Uterus (tissue), 2 donors: ENCODE results near the gene OAT.

Experiments
- POLR2A ChIP-seq, 2 donors: fragments of 450-650 bp; IDR thresholded peaks; one replicate each; pipeline ENCODE4 v1.6.1; 2016; ENCODE audit warnings: antibody characterized with exemption in 2 of 2, mild to moderate bottlenecking in 1 of 2, moderate library complexity in 1 of 2
- TF ChIP-seq, protein P1 (sequence below), 4 experiments: fragments of 200-600 bp in 2 of 4; fragments of 450-650 bp in 2 of 4; sonication (generic) in 2 of 4; IDR thresholded peaks; one replicate each; pipeline ENCODE4 v1.5.1; 2016 to 2019; ENCODE audit warnings: antibody characterized with exemption in 4 of 4, mild to moderate bottlenecking in 2 of 4, moderate library complexity in 1 of 4

DNA sequence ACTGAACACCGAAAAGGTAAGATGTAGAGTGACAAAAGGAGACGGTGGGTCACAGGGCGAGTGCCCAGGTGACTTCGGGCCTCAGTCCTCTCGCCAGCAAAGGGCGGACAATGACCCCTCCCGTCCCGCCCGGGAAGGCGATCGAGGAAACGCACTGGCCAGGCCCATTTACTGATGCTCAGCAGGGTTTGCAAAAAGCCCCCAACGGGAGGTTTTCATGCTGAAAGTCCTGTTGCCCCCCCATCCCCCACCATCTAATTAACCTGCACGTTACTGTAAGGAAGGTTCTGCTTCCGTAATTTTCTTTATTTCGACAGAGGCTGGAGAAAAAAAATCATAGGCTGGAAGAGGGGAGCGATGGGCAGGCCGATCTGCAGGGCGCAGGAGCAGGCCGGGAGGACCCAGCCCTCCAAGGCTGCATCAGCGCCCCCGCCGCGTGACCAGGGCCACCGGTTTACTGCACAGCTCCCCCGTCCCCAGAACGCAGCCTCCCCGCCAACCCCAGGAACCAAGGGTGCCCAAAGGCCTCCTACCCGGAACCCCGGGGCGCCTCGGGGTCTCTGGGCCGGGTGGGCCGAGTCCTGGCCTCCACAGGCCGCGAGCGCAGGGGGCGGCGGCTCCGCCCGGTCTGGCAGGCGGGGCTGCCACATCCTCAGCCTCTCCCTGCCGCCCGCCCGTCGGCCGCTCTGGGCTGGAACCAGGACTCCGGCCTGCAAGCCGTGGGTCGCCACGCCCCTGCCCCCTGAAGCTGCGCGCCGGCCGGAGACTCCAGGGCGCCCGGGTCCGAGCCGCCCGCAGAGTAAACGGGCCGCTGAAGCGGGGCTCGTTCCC is 613 bp downstream of the OAT start:
- no peak for TF ChIP-seq POLR2A (IDR thresholded peaks at IDR 0.05)
- TF ChIP-seq, protein P1, sequence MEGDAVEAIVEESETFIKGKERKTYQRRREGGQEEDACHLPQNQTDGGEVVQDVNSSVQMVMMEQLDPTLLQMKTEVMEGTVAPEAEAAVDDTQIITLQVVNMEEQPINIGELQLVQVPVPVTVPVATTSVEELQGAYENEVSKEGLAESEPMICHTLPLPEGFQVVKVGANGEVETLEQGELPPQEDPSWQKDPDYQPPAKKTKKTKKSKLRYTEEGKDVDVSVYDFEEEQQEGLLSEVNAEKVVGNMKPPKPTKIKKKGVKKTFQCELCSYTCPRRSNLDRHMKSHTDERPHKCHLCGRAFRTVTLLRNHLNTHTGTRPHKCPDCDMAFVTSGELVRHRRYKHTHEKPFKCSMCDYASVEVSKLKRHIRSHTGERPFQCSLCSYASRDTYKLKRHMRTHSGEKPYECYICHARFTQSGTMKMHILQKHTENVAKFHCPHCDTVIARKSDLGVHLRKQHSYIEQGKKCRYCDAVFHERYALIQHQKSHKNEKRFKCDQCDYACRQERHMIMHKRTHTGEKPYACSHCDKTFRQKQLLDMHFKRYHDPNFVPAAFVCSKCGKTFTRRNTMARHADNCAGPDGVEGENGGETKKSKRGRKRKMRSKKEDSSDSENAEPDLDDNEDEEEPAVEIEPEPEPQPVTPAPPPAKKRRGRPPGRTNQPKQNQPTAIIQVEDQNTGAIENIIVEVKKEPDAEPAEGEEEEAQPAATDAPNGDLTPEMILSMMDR (IDR thresholded peaks at IDR 0.05) = no peak
